Epithelial cell of proximal tubule (primary cell): ENCODE measurements around the gene ORAI1. TPM values are rescaled to one million over a fixed set of nuclear protein-coding genes. Genes with fewer than 3 reads are reported as not detected.

Source experiments
- DNase-seq: peaks from one replicate; pipeline ENCODE4 v3.0.0-alpha.2; 2011; ENCODE audit warnings: low read depth
- H3K4me3 ChIP-seq: 2 replicates; pipeline ENCODE4 v1.5.1; 2011; ENCODE audit warnings: low read depth, mild to moderate bottlenecking, low read length
- total RNA-seq: library from RNA; depleted of rRNA; stranded (reverse); fragments of >200 nt; gene quantifications from 2 replicates; pipeline ENCODE4 v1.2.3, GENCODE V29; 2015
- TF ChIP-seq, protein P1 (sequence below): conservative IDR thresholded peaks from 2 replicates; pipeline ENCODE4 v1.5.1; 2012; ENCODE audit warnings: low read depth, mild to moderate bottlenecking, low read length

Gene ORAI1
- total RNA-seq, 1 donor from 2014 or later, result 20.1 TPM

DNA sequence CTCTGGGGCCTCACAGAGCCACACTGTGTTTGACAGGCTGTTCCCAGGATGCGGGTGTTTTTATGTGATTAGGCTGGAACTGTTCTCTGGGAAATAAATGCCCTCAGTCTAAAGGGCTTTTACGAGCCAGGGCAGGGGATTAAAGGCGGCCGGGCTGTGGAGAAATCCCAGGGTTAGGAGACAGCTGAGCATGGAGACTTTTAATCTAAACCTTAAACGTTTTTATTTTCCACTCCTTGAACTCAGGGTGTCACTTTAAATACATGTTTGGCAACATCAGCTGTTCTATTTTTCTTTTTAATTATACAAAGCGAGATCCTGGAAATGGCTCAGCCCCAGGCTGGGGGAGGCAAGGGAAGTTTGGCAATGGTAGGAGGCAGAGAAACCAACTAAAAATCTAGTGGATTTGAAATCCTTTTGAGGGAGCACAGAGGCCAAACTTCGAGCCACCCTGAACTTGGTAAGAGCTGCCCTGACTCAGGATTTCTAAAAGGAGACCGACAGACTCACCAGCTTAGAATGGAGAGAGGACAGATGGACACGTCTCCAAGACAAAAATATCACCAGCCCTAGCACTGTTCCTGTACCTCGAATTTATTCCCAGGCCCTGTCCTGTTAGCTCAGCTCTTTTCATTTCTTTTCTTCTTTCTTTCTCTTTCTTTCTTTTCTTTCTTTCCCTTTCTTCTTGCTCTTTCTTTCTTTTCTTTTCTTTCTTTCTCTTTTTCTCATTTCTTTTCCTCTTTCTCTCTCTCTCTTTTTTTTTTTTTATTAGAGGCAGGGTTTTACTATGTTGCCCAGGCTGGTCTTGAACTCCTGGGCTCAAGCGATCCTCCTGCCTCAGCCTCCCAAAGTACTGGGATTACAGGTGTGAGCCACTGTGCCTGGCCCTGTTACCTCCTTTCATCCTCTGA, 15.8 kb upstream of the ORAI1 start:
- DNase-seq, result no peak
- TF ChIP-seq, protein P1, sequence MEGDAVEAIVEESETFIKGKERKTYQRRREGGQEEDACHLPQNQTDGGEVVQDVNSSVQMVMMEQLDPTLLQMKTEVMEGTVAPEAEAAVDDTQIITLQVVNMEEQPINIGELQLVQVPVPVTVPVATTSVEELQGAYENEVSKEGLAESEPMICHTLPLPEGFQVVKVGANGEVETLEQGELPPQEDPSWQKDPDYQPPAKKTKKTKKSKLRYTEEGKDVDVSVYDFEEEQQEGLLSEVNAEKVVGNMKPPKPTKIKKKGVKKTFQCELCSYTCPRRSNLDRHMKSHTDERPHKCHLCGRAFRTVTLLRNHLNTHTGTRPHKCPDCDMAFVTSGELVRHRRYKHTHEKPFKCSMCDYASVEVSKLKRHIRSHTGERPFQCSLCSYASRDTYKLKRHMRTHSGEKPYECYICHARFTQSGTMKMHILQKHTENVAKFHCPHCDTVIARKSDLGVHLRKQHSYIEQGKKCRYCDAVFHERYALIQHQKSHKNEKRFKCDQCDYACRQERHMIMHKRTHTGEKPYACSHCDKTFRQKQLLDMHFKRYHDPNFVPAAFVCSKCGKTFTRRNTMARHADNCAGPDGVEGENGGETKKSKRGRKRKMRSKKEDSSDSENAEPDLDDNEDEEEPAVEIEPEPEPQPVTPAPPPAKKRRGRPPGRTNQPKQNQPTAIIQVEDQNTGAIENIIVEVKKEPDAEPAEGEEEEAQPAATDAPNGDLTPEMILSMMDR, result no peak
- H3K4me3 ChIP-seq, result no peak overlapping the region

GRCh38 chr12:121611306-121611705, 15.0 kb upstream of the ORAI1 start:
- no peak overlapping the region for H3K4me3 ChIP-seq
- TF ChIP-seq, protein P1, result no peak
- DNase-seq, result no peak

DNA sequence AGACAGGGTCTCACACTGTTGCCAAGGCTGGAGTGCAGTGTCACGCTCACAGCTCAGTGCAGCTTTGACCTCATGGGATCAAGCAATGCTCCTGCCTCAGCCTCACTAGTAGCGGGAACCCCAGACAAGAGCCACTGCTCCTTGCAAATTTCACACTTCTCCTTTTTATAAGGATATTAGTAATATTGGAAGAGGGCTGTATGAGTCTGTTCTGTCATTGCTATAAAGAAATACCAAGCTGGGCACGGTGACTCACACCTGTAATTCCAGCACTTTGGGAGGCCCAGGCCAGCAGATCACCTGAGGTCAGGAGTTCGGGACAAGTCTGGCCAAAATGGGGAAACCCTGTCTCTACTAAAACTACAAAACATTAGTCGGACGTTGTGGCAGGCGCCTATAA, 12.9 kb upstream of the ORAI1 start:
- TF ChIP-seq, protein P1, result no peak
- no peak overlapping the region for H3K4me3 ChIP-seq
- DNase-seq, result no peak

- TF ChIP-seq, protein P1, result no peak
- H3K4me3 ChIP-seq, result no peak overlapping the region
- DNase-seq, result no peak
These were observed 11.4 kb upstream of the ORAI1 start for GRCh38 chr12:121614872-121615467.

DNA sequence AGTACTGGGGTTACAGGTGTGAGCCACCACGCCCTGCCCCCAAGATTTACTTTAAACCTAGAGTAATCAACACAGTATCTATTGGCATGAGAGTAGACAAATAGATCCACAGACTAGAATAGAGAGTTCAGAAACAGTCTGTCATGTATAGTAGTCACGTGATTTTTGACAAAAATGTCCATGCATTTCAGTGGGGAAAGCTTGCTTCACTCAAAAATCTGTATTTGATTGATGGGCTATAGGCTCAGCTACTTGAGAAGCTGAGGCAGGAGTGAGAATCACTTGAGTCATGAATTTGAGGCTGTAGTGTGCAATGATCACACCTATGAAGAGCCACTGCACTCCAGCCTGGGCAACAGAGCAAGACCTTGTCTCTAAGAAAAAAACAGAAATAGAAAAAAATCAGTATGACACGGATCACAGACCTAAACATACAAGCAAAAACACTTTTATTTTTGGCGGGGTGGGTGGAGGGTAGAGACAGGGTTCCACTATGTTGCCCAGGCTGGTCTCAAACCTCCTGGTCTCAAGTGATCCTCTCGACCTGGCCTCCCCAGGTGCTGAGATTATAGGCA, 7.6 kb upstream of the ORAI1 start:
- TF ChIP-seq, protein P1, result no peak
- H3K4me3 ChIP-seq, result no peak overlapping the region
- DNase-seq, result no peak

- DNase-seq, result no peak
- TF ChIP-seq, protein P1, result no peak
- no peak overlapping the region for H3K4me3 ChIP-seq
These were observed 5.9 kb upstream of the ORAI1 start for GRCh38 chr12:121620333-121620891.
